ENCODE measurements around the gene RUNX1.

RUNX1 gene

GRCh38 chr21:34914239-34914638 is 134.9 kb downstream of the RUNX1 start:
- peaks cover 6% of the 10 kb centered on the region for H3K4me1 ChIP-seq (ENCODE audit: control insufficient read depth, insufficient read depth, low read length)
- H3K27me3 ChIP-seq (ENCODE audit: control insufficient read depth, insufficient read depth, low read length): no peaks in the 10 kb centered on the region
- H3K4me3 ChIP-seq (ENCODE audit: low read length): no peak overlapping the region
- H3K36me3 ChIP-seq (ENCODE audit: control insufficient read depth, insufficient read depth, low read length): no peaks in the 10 kb centered on the region
- H3K9me3 ChIP-seq (ENCODE audit: control insufficient read depth, low read length): no peaks in the 10 kb centered on the region
- no peak overlapping the region for H3K9ac ChIP-seq (ENCODE audit: low read length)

GRCh38 chr21:34913811-34914210 is 135.3 kb downstream of the RUNX1 start:
- Histone ChIP-seq H3K9me3 (ENCODE audit: control insufficient read depth, low read length) (no peaks in the 10 kb centered on the region), H3K36me3 (ENCODE audit: control insufficient read depth, insufficient read depth, low read length) (no peaks in the 10 kb centered on the region), H3K4me3 (ENCODE audit: low read length) (no peak overlapping the region), H3K4me1 (ENCODE audit: control insufficient read depth, insufficient read depth, low read length) (peaks cover 9% of the 10 kb centered on the region), H3K9ac (ENCODE audit: low read length) (no peak overlapping the region), H3K27me3 (ENCODE audit: control insufficient read depth, insufficient read depth, low read length) (no peaks in the 10 kb centered on the region)

GRCh38 chr21:34912022-34912945 is 136.8 kb downstream of the RUNX1 start:
- no peaks in the 10 kb centered on the region for H3K9me3 ChIP-seq (ENCODE audit: control insufficient read depth, low read length)
- H3K9ac ChIP-seq (ENCODE audit: low read length): no peak overlapping the region
- H3K36me3 ChIP-seq (ENCODE audit: control insufficient read depth, insufficient read depth, low read length): no peaks in the 10 kb centered on the region
- no peak overlapping the region for H3K4me3 ChIP-seq (ENCODE audit: low read length)
- peaks cover 19% of the 10 kb centered on the region for H3K4me1 ChIP-seq (ENCODE audit: control insufficient read depth, insufficient read depth, low read length)
- H3K27me3 ChIP-seq (ENCODE audit: control insufficient read depth, insufficient read depth, low read length): no peaks in the 10 kb centered on the region

GRCh38 chr21:34911360-34911759 is 137.7 kb downstream of the RUNX1 start:
- Histone ChIP-seq H3K4me1 (ENCODE audit: control insufficient read depth, insufficient read depth, low read length) (peaks cover 19% of the 10 kb centered on the region), H3K9ac (ENCODE audit: low read length) (no peak overlapping the region), H3K4me3 (ENCODE audit: low read length) (no peak overlapping the region), H3K9me3 (ENCODE audit: control insufficient read depth, low read length) (no peaks in the 10 kb centered on the region), H3K27me3 (ENCODE audit: control insufficient read depth, insufficient read depth, low read length) (no peaks in the 10 kb centered on the region), H3K36me3 (ENCODE audit: control insufficient read depth, insufficient read depth, low read length) (no peaks in the 10 kb centered on the region)

- H3K9me3 ChIP-seq (ENCODE audit: control insufficient read depth, low read length): no peaks in the 10 kb centered on the region
- H3K36me3 ChIP-seq (ENCODE audit: control insufficient read depth, insufficient read depth, low read length): no peaks in the 10 kb centered on the region
- no peak overlapping the region for H3K4me3 ChIP-seq (ENCODE audit: low read length)
- no peak overlapping the region for H3K9ac ChIP-seq (ENCODE audit: low read length)
- H3K27me3 ChIP-seq (ENCODE audit: control insufficient read depth, insufficient read depth, low read length): no peaks in the 10 kb centered on the region
- H3K4me1 ChIP-seq (ENCODE audit: control insufficient read depth, insufficient read depth, low read length): peaks cover 19% of the 10 kb centered on the region
Measured at GRCh38 chr21:34910396-34910795, 138.7 kb downstream of the RUNX1 start.

- Histone ChIP-seq H3K9ac (ENCODE audit: low read length) (no peak overlapping the region), H3K9me3 (ENCODE audit: control insufficient read depth, low read length) (no peaks in the 10 kb centered on the region), H3K36me3 (ENCODE audit: control insufficient read depth, insufficient read depth, low read length) (no peaks in the 10 kb centered on the region), H3K4me1 (ENCODE audit: control insufficient read depth, insufficient read depth, low read length) (peaks cover 19% of the 10 kb centered on the region), H3K4me3 (ENCODE audit: low read length) (no peak overlapping the region), H3K27me3 (ENCODE audit: control insufficient read depth, insufficient read depth, low read length) (no peaks in the 10 kb centered on the region)
Measured at GRCh38 chr21:34909492-34910292, 139.4 kb downstream of the RUNX1 start.

GRCh38 chr21:34908419-34909055 is 140.6 kb downstream of the RUNX1 start:
- Histone ChIP-seq H3K4me1 (ENCODE audit: control insufficient read depth, insufficient read depth, low read length) (peaks cover 19% of the 10 kb centered on the region), H3K9me3 (ENCODE audit: control insufficient read depth, low read length) (no peaks in the 10 kb centered on the region), H3K27me3 (ENCODE audit: control insufficient read depth, insufficient read depth, low read length) (no peaks in the 10 kb centered on the region), H3K36me3 (ENCODE audit: control insufficient read depth, insufficient read depth, low read length) (no peaks in the 10 kb centered on the region), H3K9ac (ENCODE audit: low read length) (no peak overlapping the region), H3K4me3 (ENCODE audit: low read length) (no peak overlapping the region)

GRCh38 chr21:34907461-34908418 is 141.4 kb downstream of the RUNX1 start:
- H3K9ac ChIP-seq (ENCODE audit: low read length): no peak overlapping the region
- H3K4me3 ChIP-seq (ENCODE audit: low read length): no peak overlapping the region
- H3K27me3 ChIP-seq (ENCODE audit: control insufficient read depth, insufficient read depth, low read length): no peaks in the 10 kb centered on the region
- no peaks in the 10 kb centered on the region for H3K36me3 ChIP-seq (ENCODE audit: control insufficient read depth, insufficient read depth, low read length)
- H3K9me3 ChIP-seq (ENCODE audit: control insufficient read depth, low read length): no peaks in the 10 kb centered on the region
- peaks cover 19% of the 10 kb centered on the region for H3K4me1 ChIP-seq (ENCODE audit: control insufficient read depth, insufficient read depth, low read length)

GRCh38 chr21:34906401-34906800 is 142.7 kb downstream of the RUNX1 start:
- Histone ChIP-seq H3K36me3 (ENCODE audit: control insufficient read depth, insufficient read depth, low read length) (no peaks in the 10 kb centered on the region), H3K9ac (ENCODE audit: low read length) (no peak overlapping the region), H3K4me1 (ENCODE audit: control insufficient read depth, insufficient read depth, low read length) (peaks cover 19% of the 10 kb centered on the region), H3K4me3 (ENCODE audit: low read length) (no peak overlapping the region), H3K27me3 (ENCODE audit: control insufficient read depth, insufficient read depth, low read length) (no peaks in the 10 kb centered on the region), H3K9me3 (ENCODE audit: control insufficient read depth, low read length) (no peaks in the 10 kb centered on the region)

- peaks cover 19% of the 10 kb centered on the region for H3K4me1 ChIP-seq (ENCODE audit: control insufficient read depth, insufficient read depth, low read length)
- H3K9ac ChIP-seq (ENCODE audit: low read length): no peak overlapping the region
- H3K9me3 ChIP-seq (ENCODE audit: control insufficient read depth, low read length): no peaks in the 10 kb centered on the region
Measured at GRCh38 chr21:34905218-34905537, 143.9 kb downstream of the RUNX1 start.

GRCh38 chr21:34904526-34905217 is 144.4 kb downstream of the RUNX1 start:
- no peaks in the 10 kb centered on the region for H3K36me3 ChIP-seq (ENCODE audit: control insufficient read depth, insufficient read depth, low read length)
- no peak overlapping the region for H3K4me3 ChIP-seq (ENCODE audit: low read length)
- H3K4me1 ChIP-seq (ENCODE audit: control insufficient read depth, insufficient read depth, low read length): peaks cover 14% of the 10 kb centered on the region
- H3K9me3 ChIP-seq (ENCODE audit: control insufficient read depth, low read length): no peaks in the 10 kb centered on the region
- H3K9ac ChIP-seq (ENCODE audit: low read length): no peak overlapping the region
- no peaks in the 10 kb centered on the region for H3K27me3 ChIP-seq (ENCODE audit: control insufficient read depth, insufficient read depth, low read length)

More at GRCh38 chr21:34905218-34905537, 143.9 kb downstream of the RUNX1 start:
- Histone ChIP-seq H3K4me3 (ENCODE audit: low read length) (no peak overlapping the region), H3K27me3 (ENCODE audit: control insufficient read depth, insufficient read depth, low read length) (no peaks in the 10 kb centered on the region), H3K36me3 (ENCODE audit: control insufficient read depth, insufficient read depth, low read length) (no peaks in the 10 kb centered on the region)

Data from mucosa of stomach (tissue), 1 donor.